Epithelial cell of proximal tubule (primary cell): ENCODE results near the gene PRR33. TPM values are rescaled to one million over a fixed set of nuclear protein-coding genes. Genes with fewer than 3 reads are reported as not detected.

Experiments
- DNase-seq: peaks from one replicate; pipeline ENCODE4 v3.0.0-alpha.2; 2011; ENCODE audit warnings: low read depth
- H3K4me3 ChIP-seq: 2 replicates; pipeline ENCODE4 v1.5.1; 2011; ENCODE audit warnings: low read depth, mild to moderate bottlenecking, low read length
- CTCF ChIP-seq: conservative IDR thresholded peaks from 2 replicates; pipeline ENCODE4 v1.5.1; 2012; ENCODE audit warnings: low read depth, mild to moderate bottlenecking, low read length
- total RNA-seq: library from RNA; depleted of rRNA; stranded (reverse); fragments of >200 nt; gene quantifications from 2 replicates; pipeline ENCODE4 v1.2.3, GENCODE V29; 2015

PRR33 gene
- total RNA-seq, 1 donor from 2014 or later = not detected

- DNase-seq = no peak
- H3K4me3 ChIP-seq = no peak overlapping the region
- no peak for TF ChIP-seq CTCF
Measured at GRCh38 chr11:1843098-1843473, 48.6 kb downstream of the PRR33 start.

GRCh38 chr11:1842149-1843097 is 49.3 kb downstream of the PRR33 start:
- H3K4me3 ChIP-seq = no peak overlapping the region
- no peak for DNase-seq
- TF ChIP-seq CTCF = no peak

GRCh38 chr11:1841511-1842148 is 50.1 kb downstream of the PRR33 start:
- DNase-seq = no peak
- H3K4me3 ChIP-seq = no peak overlapping the region
- TF ChIP-seq CTCF = no peak

- DNase-seq = no peak
- H3K4me3 ChIP-seq = no peak overlapping the region
- no peak for TF ChIP-seq CTCF
Measured at GRCh38 chr11:1840780-1841480, 50.8 kb downstream of the PRR33 start.

- no peak for TF ChIP-seq CTCF
- H3K4me3 ChIP-seq = no peak overlapping the region
- no peak for DNase-seq
Measured at GRCh38 chr11:1839924-1840779, 51.5 kb downstream of the PRR33 start.

GRCh38 chr11:1839204-1839923 is 52.3 kb downstream of the PRR33 start:
- H3K4me3 ChIP-seq = no peak overlapping the region
- no peak for TF ChIP-seq CTCF
- no peak for DNase-seq
